Gastrocnemius medialis (tissue), 4 donors: Measurements from ENCODE around the gene FEV. TPM values are rescaled to one million over a fixed set of nuclear protein-coding genes. Genes with fewer than 3 reads are reported as not detected.

Experiments
- ATAC-seq, 2 donors: fragments of 150-250 bp; one replicate each; pipeline ENCODE4 v1.9.1; 2016
- DNase-seq, 2 donors: peaks; one replicate each; pipeline ENCODE4 v3.0.0-alpha.2; 2019
- H3K27ac ChIP-seq, 4 donors: fragments of 200-600 bp; sonication (generic); 1 replicate in 1 of 4; 2 replicates in 3 of 4; pipeline ENCODE4 v1.5.1; 2016 to 2018; ENCODE audit warnings: mild to moderate bottlenecking in 2 of 4, moderate library complexity in 1 of 4
- H3K27me3 ChIP-seq, 3 donors: fragments of 200-600 bp; sonication (generic) in 2 of 3; 1 replicate in 1 of 3; 2 replicates in 2 of 3; pipeline versions ENCODE4 v1.5.1 to v1.6.0; 2016 to 2019; ENCODE audit warnings: mild to moderate bottlenecking in 1 of 3, moderate library complexity in 1 of 3
- H3K36me3 ChIP-seq, 2 donors: fragments of 200-600 bp; sonication (generic) in 1 of 2; one replicate each; pipeline ENCODE4 v1.5.1; 2017 to 2018
- H3K4me1 ChIP-seq, 2 donors: fragments of 200-600 bp; sonication (generic) in 1 of 2; one replicate each; pipeline ENCODE4 v1.5.1; 2016 to 2017; ENCODE audit warnings: mild to moderate bottlenecking in 2 of 2
- H3K4me3 ChIP-seq, 4 donors: fragments of 200-600 bp; sonication (generic) in 3 of 4; 1 replicate in 1 of 4; 2 replicates in 3 of 4; pipeline ENCODE4 v1.5.1; 2016 to 2019; ENCODE audit warnings: mild to moderate bottlenecking in 2 of 4
- H3K9me3 ChIP-seq, 3 donors: fragments of 200-600 bp; sonication (generic) in 2 of 3; 1 replicate in 1 of 3; 2 replicates in 2 of 3; pipeline ENCODE4 v1.5.1; 2016 to 2019
- POLR2A ChIP-seq, 2 donors: fragments of 450-650 bp; IDR thresholded peaks; one replicate each; pipeline ENCODE4 v1.6.1; 2017; ENCODE audit warnings: antibody characterized with exemption in 2 of 2, mild to moderate bottlenecking in 2 of 2, moderate library complexity in 2 of 2
- in situ Hi-C, 4 donors: fragments of 200-750 bp; cut with MboI; loops; one replicate each; pipeline versions ENCODE4 v1.15.0 to v1.8.0; 2017; ENCODE audit warnings: low sequenced_read_pairs in 4 of 4
- intact Hi-C: fragments of 100-400 bp; cut with DNase I; formaldehyde crosslinking; loops from one replicate; pipeline ENCODE4 v1.15.1; 2023; ENCODE audit warnings: low total_unique reads
- total RNA-seq, 4 donors: library from RNA; depleted of rRNA; stranded (reverse); fragments of >200 nt; gene quantifications; one replicate each; pipeline versions ENCODE4 v1.1.0 to v1.2.3, GENCODE V29; 2016
- TF ChIP-seq, protein P1 (sequence below), 5 experiments: fragments of 450-650 bp in 3 of 5; fragments of 200-600 bp in 2 of 5; sonication (generic) in 2 of 5; IDR thresholded peaks in 4 of 5; conservative IDR thresholded peaks in 1 of 5; 1 replicate in 4 of 5; 2 replicates in 1 of 5; pipeline ENCODE4 v1.5.1; 2016 to 2019; ENCODE audit warnings: antibody characterized with exemption in 5 of 5, mild to moderate bottlenecking in 3 of 5, moderate library complexity in 3 of 5

The FEV gene
- total RNA-seq, 4 donors from 2014 or later, result not detected

DNA sequence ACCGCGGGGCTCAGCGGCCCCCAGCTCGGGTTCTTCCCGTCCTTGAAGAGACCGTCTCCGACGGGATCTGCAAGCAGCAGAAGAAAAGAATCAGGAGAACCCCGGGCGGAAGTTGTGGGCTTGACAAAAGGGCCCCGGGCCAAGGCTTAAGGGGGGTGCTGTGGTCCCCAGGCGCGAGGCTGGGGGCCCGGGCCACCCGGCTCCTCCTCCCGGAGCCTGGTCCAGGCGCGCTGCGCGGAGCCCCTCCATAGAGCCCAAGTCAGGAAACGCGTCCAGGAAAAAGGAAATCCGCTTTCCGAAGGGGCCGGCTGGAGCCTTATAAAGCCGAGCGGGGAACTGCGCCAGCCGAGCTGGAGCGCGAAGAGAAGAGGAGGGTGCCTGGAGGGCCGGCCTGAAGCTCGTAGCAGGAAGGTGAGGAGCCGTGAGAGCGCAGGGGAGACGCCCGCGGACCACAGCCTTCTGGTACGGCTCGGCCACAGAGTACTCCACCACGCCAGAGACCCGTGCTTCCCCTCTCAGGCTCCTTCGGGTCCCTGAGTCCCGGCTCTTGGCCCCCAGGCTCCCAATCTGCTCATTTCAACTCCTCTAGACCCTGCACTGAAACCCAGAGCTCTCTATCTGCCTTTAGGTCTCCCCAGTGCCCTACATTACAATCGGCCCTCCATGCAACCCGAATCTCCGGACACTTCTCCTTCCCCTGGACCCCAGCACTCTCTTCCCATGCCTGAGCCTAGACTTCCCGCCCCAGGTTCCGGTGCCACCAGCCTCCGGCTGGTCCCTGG is 554 bp downstream of the FEV start:
- ATAC-seq, result peak in 1 of 2 donors; percentile 15
- TF ChIP-seq POLR2A (IDR thresholded peaks at IDR 0.05), result no peak
- TF ChIP-seq, protein P1, sequence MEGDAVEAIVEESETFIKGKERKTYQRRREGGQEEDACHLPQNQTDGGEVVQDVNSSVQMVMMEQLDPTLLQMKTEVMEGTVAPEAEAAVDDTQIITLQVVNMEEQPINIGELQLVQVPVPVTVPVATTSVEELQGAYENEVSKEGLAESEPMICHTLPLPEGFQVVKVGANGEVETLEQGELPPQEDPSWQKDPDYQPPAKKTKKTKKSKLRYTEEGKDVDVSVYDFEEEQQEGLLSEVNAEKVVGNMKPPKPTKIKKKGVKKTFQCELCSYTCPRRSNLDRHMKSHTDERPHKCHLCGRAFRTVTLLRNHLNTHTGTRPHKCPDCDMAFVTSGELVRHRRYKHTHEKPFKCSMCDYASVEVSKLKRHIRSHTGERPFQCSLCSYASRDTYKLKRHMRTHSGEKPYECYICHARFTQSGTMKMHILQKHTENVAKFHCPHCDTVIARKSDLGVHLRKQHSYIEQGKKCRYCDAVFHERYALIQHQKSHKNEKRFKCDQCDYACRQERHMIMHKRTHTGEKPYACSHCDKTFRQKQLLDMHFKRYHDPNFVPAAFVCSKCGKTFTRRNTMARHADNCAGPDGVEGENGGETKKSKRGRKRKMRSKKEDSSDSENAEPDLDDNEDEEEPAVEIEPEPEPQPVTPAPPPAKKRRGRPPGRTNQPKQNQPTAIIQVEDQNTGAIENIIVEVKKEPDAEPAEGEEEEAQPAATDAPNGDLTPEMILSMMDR (IDR thresholded peaks at IDR 0.05 in 4 of 5, conservative IDR thresholded peaks at IDR 0.05 in 1 of 5), result no peak
- Histone ChIP-seq H3K9me3 (no peaks in the 10 kb centered on the region), H3K36me3 (no peaks in the 10 kb centered on the region), H3K4me3 (peak overlapping the region; percentile 3 to 40 (median 12)), H3K27me3 (peaks cover 94 to 99% (median 97%) of the 10 kb centered on the region in 3 donors), H3K27ac (no peak overlapping the region), H3K4me1 (peaks cover 27 to 33% of the 10 kb centered on the region in 2 donors)
- in situ Hi-C loops (no loop called here), intact Hi-C loops (loop anchor here (5.0 kb wide), 1 partner anchor 173 kb away; no protein-coding TSS in a partner anchor)
- DNase-seq, result no peak

DNA sequence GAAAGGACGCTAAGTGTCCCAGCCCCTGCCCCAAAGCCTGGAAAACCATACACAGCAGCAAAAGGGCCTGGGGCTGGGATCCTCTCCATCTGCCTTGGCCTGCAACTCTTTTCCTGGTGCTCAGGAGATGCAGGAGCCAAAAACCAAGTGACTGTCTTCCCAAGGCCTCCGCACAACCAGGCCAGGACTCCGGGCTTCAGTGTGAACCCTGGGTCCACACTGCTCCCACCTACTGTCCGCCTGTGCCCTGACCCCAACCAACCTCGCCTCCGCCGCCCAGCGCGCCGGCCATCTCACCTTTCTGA is 1.1 kb downstream of the FEV start:
- Histone ChIP-seq H3K27ac (no peak overlapping the region), H3K4me1 (peaks cover 27 to 33% of the 10 kb centered on the region in 2 donors), H3K36me3 (no peaks in the 10 kb centered on the region), H3K4me3 (peak overlapping the region in 3 of 4 donors; percentile 5 to 40 (median 20)), H3K27me3 (peaks cover 89 to 99% (median 97%) of the 10 kb centered on the region in 3 donors), H3K9me3 (no peaks in the 10 kb centered on the region)
- in situ Hi-C loops, result no loop called here
- TF ChIP-seq POLR2A (IDR thresholded peaks at IDR 0.05), result no peak
- TF ChIP-seq, protein P1 (IDR thresholded peaks at IDR 0.05 in 4 of 5, conservative IDR thresholded peaks at IDR 0.05 in 1 of 5), result no peak
- DNase-seq (no peak), ATAC-seq (no peak)
- intact Hi-C loops, result loop anchor here (5.0 kb wide), 1 partner anchor 173 kb away; no protein-coding TSS in a partner anchor

DNA sequence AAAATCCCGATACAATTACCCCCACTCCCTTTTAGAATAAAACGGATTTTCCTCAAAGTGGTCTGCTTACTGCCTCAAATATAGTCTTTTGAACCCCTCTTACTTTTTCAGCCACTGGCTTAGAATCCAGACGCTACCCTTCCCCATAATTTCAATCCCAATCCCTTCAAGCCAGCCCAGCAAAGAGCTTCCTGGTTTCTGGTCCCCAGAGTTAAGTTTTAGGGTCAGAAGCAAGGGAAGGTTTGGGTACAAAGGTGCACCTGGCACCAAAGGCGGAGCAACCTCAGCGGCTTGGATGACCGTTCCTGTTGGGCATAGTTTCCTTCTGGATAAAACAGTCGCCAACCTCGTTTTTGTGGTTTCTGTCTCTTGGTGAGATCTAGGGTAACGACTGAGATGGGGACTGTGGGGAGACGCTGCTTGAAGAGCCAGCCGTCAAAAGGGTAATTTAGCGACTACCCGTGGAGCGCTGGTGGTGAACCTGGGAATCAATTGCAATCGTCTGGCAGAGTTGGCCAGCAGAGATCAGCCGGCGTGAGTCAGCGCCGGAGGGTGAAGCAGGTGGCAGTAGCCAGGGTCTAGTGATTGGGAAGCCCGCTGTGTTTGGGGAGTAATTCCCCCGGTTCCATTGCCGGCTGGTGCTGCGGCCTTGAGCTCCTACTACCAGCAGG is 1.6 kb downstream of the FEV start:
- Histone ChIP-seq H3K27me3 (peaks cover 89 to 98% (median 92%) of the 10 kb centered on the region in 3 donors), H3K9me3 (no peaks in the 10 kb centered on the region), H3K4me1 (peaks cover 27 to 33% of the 10 kb centered on the region in 2 donors), H3K27ac (no peak overlapping the region), H3K36me3 (no peaks in the 10 kb centered on the region), H3K4me3 (no peak overlapping the region)
- intact Hi-C loops (loop anchor here (5.0 kb wide), 1 partner anchor 174 kb away; no protein-coding TSS in a partner anchor), in situ Hi-C loops (no loop called here)
- TF ChIP-seq POLR2A (IDR thresholded peaks at IDR 0.05), result no peak
- TF ChIP-seq, protein P1 (IDR thresholded peaks at IDR 0.05 in 4 of 5, conservative IDR thresholded peaks at IDR 0.05 in 1 of 5), result no peak
- DNase-seq (no peak), ATAC-seq (no peak)

DNA sequence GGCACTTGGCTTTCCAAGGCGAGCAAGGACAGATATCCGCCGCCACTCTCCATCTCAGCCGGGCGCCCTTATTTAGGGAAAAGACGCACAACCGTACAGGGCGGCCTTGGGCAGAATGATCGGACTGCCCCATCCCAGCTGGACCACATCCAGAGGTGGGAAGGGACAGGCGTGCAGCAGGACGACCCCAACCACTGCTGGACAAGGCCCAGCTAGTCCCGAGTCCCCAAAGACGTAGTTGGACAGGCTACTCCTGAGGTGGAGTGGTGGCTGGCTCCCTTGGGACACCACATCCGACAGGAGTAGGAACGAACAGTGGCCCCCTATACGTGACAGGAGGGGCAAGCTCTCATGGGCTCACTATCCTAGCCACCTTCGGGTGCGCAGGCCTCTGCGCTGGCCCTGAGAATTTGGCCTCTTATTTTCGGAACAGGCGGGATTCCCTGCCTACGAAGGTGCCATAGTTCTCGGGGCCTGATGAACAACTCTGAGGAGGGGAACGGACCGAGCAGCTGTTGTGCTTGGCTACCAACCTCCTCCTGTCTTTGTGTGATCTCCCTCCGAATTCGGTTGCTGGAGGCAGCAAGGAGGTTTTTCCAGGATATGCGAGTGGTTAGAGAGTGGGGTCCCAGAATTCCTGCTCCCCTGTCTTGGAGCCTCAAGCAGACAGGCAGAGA is 2.3 kb downstream of the FEV start:
- Histone ChIP-seq H3K4me3 (peak overlapping the region in 1 of 4 donors; percentile 54), H3K27me3 (peaks cover 87 to 97% (median 89%) of the 10 kb centered on the region in 3 donors)
- intact Hi-C loops, result loop anchor here (5.0 kb wide), 1 partner anchor 175 kb away; no protein-coding TSS in a partner anchor

More for the DNA sequence above, 2.3 kb downstream of the FEV start:
- H3K27ac ChIP-seq, result no peak overlapping the region
- no peaks in the 10 kb centered on the region for H3K9me3 ChIP-seq
- ATAC-seq, result no peak
- in situ Hi-C loops, result no loop called here
- DNase-seq, result no peak
- TF ChIP-seq POLR2A (IDR thresholded peaks at IDR 0.05), result no peak
- TF ChIP-seq, protein P1 (IDR thresholded peaks at IDR 0.05 in 4 of 5, conservative IDR thresholded peaks at IDR 0.05 in 1 of 5), result no peak
- H3K4me1 ChIP-seq, result peaks cover 27 to 33% of the 10 kb centered on the region in 2 donors
- no peaks in the 10 kb centered on the region for H3K36me3 ChIP-seq
